Hematopoietic multipotent progenitor cell treated with erythropoietin and hydrocortisone succinate and interleukin-3 and kit ligand, for 17 days (in vitro differentiated cells): ENCODE data around the gene TMEM141.
A peak's percentile ranks its signal among the peaks of the same experiment; 100 is the strongest.
"Not testable (repeated sequence)": the region's sequence is repeated elsewhere in the genome, so short reads cannot be mapped to it uniquely, and the experiment has no call there.

Experiments
- DNase-seq: peaks from one replicate; pipeline ENCODE4 v3.0.0-alpha.2; 2015; ENCODE audit warnings: low spot score

Gene TMEM141

GRCh38 chr9:136833381-136834048 lies 42.4 kb downstream of the TMEM141 start:
- not testable (repeated sequence) for DNase-seq

- DNase-seq = no peak
Observed at GRCh38 chr9:136835162-136835931, 44.2 kb downstream of the TMEM141 start.

GRCh38 chr9:136835932-136836904 lies 45.1 kb downstream of the TMEM141 start:
- no peak for DNase-seq

DNA sequence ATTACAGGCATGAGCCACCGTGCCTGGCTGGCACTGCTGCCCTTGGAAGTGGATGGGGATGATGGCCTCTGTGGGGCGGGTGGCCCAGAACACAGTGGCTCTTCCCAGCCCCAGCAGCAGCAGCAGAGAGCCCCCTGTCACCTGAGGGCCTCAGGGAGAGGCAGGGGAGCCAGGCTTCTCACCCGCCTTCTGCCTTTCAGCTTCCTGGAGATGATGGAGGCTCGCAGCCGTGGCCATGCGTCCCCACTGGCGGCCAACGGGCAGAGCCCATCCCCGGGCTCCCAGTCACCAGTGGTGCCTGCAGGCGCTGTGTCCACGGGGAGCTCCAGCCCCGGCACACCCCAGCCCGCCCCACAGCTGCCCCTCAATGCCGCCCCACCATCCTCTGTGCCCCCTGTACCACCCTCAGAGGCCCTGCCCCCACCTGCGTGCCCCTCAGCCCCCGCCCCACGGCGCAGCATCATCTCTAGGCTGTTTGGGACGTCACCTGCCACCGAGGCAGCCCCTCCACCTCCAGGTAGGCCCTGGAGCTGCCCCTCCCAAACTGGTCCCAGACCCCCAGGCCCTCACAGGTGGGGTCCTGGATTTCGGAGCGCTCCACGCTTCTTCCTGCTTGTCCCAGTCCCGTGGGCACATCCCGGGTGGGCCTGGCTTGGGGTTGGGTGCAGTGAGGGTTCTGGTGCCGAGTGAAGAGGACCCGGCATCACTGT lies 46.2 kb downstream of the TMEM141 start:
- no peak for DNase-seq

DNA sequence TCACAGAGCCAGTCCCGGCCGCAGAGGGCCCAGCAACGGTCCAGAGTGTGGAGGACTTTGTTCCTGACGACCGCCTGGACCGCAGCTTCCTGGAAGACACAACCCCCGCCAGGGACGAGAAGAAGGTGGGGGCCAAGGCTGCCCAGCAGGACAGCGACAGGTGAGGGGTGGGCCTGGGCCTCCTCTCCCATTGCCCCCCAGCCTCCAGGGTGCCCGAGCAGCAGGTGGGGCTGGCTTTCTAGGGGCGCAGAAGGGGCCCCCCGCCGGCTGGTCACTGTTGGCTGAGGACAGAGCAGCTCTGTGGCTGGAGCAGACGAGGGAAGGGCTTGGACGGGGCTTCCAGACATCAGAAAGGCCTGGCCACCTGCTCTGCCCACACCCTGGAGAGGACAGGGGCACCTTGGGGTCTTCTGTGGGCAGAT lies 46.7 kb downstream of the TMEM141 start:
- not testable (repeated sequence) for DNase-seq

GRCh38 chr9:136838314-136839228 lies 47.4 kb downstream of the TMEM141 start:
- no peak for DNase-seq

DNA sequence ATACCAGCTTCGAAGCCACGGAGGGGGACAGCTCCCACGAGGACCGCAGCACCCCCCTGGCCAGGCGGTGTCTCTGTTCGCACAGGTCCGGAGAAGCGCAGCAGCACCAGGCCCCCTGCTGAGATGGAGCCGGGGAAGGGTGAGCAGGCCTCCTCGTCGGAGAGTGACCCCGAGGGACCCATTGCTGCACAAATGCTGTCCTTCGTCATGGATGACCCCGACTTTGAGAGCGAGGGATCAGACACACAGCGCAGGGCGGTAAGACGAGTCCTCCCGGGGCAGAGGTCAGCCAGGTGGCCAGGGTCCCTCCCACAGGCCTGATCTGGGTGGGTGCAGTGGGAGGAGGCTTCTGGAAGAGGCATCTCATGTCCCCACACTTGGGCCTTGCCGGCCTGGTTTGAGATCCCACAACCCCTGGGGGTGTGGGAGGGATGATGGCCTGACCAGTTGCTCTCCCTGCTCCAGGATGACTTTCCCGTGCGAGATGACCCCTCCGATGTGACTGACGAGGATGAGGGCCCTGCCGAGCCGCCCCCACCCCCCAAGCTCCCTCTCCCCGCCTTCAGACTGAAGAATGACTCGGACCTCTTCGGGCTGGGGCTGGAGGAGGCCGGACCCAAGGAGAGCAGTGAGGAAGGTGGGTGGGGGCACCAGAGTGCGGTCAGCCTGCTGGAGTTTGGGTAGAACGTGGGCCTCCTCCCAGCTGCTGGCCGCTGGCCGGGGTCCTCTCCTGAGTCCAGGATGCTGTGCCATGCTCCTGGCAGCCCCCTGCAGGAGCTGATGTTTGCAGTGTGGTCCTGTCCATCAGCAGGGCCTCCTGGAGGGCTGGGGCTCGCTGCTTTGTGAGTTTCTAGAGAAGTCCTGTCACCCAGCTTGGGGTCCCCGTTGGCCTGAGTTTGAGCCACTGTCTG lies 48.3 kb downstream of the TMEM141 start:
- no peak for DNase-seq

DNA sequence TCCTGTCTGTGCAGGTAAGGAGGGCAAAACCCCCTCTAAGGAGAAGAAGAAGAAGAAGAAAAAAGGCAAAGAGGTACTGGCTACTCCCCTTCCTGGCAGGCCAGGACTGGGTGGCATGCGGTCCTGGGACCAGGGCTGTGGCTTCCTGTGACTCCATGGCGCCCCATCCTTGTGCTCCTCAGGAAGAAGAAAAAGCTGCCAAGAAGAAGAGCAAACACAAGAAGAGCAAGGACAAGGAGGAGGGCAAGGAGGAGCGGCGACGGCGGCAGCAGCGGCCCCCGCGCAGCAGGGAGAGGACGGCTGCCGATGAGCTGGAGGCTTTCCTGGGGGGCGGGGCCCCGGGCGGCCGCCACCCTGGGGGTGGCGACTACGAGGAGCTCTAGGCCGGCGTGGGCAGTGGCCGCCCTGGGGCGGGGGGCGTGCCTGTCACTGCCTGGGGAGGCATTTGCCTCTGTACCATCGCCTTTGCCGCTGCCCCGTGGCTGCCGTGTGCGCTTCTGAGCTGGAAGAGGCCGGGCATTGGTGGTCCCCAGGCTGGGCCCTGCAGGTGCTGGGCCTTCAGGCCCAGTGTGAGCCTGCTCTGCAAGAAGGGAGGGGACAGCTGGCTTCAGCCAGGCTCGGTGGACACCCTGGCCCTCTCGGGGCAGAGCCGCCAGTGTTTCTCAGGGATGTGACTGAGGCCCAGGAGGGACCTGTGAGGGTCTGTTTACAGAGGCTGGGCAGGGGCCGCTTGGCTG lies 49.2 kb downstream of the TMEM141 start:
- DNase-seq = no peak

DNA sequence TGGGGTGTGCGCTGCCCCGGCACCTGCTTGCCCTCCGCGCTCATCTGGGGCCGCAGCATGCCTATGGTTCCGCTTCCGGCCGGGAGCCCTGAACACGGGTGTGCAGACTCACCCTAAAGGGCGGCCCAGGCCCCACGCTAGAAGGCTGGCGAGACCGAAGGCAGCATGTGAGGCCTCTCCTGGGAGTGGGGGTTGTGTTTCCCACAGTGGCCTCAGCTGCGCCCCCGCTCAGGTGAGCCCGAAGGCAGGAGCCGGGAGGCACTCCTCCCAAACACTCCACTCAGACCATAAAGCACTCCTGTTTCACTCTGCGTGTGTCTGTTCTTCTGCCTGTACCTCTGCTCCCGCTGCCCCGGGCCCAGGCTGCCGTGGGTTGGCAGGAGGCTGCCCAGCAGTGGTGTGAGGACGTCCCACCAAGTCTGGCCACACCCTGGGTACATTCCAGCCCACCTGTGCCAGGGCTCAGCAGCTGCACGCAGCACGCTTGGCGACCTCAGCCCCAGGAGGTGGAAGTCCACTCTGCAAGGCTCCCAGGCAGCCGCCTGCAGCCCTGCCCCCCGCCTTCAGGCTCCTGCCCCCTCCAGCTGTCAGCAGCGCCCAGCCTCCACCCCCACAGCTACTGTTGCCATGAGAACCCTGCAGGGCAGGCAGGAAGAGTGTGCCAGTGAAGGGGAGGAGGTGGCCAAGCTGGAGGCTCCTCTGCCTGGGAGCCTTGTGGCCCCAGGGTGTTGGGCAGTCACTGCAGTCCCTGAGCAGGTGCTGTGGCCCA lies 49.9 kb downstream of the TMEM141 start:
- no peak for DNase-seq

GRCh38 chr9:136841646-136842379 lies 50.7 kb downstream of the TMEM141 start:
- DNase-seq = not testable (repeated sequence)

DNA sequence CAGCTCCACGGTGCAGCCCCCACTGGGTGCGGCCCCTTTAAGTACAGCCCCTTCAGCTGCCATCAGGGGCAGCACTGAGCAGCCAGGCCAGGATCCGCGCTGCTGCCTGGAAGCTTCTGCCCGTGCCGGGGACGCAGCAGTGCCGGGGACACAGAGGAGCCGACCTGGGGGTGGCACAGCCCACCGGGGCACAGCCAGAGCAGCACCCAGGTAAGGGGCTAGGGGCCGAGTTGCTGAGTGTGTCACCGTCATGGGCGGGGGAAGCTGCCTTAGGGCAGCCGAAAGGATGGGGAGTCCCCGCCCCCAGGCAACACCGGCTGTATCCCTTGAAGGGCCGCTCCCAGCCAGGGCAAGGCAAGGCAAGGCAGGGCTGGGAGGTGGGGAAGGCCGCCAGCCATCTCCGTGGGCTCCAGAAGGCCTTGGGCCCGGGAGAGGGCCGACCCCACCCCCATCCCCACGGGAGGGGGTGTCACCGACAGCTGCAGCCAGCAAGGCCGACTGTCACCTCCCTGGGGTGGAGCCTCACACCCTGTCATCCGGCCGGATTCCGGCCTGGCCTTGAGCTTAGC lies 51.3 kb downstream of the TMEM141 start, which contains the start of gene AJM1:
AJM1 (plus strand) TSS at position 99 of the 569 bp plus-strand sequence. CDS start 1,937 bp downstream, outside the sequence.
- peak; percentile 62 for DNase-seq
